GM12878 (cell line): ENCODE data around the gene ITGB3BP. TPM values are rescaled to one million over a fixed set of nuclear protein-coding genes. Genes with fewer than 3 reads are reported as not detected.

Experiments
- ATAC-seq: fragments of 200-7000 bp; cut with Tn5 transposase; 3 replicates; pipeline ENCODE4 v1.9.1; 2020; ENCODE audit warnings: mild to moderate bottlenecking, moderate library complexity
- BruUV-seq: library from RNA; stranded (reverse); fragments of 400-500 nt; replicated peaks from 2 replicates; lab custom pipeline; 2021; lab: Mats Ljungman, UMichigan
- CTCF ChIA-PET: fragments of 300-600 bp; sonication (Branson Sonifier 250); formaldehyde crosslinking; extraction: SDS; loops from one replicate; lab custom pipeline; 2021; ENCODE audit warnings: inconsistent platforms; lab: Yijun Ruan, JAX
- POLR2A ChIA-PET: fragments of 350-600 bp; formaldehyde crosslinking; extraction: SDS; loops from one replicate; lab custom pipeline; 2021; ENCODE audit warnings: inconsistent platforms; lab: Charles Lee
- RAD21 ChIA-PET: fragments of 300-600 bp; sonication (Branson Sonifier 250); formaldehyde crosslinking; loops from one replicate; lab custom pipeline; 2023; ENCODE audit warnings: antibody characterized with exemption; ENCODE audit not compliant: unreplicated experiment; lab: Charles Lee
- SMC1A ChIA-PET: fragments of 300-600 bp; sonication (Branson Sonifier 250); formaldehyde crosslinking; loops from one replicate; lab custom pipeline; 2023; ENCODE audit not compliant: unreplicated experiment, uncharacterized antibody; lab: Charles Lee
- DNase-seq: peaks from one replicate; pipeline ENCODE4 v3.0.0-alpha.2; 2011; ENCODE audit warnings: low read depth, low spot score
- FAIRE-seq: peaks from 3 replicates; lab custom pipeline; 2011; peaks lifted over from hg19 to GRCh38; lab: Jason Lieb, UNC
- H2AFZ ChIP-seq: 2 replicates; pipeline ENCODE4 v1.6.0; 2011; ENCODE audit warnings: low read depth, low read length, control low read depth; ENCODE audit not compliant: control insufficient read depth
- H3K27ac ChIP-seq: 2 replicates; pipeline ENCODE4 v1.5.1; 2011; ENCODE audit warnings: control low read depth; ENCODE audit not compliant: control insufficient read depth, insufficient read depth
- H3K27me3 ChIP-seq, 2 experiments: replicated peaks in 1 of 2; 2 replicates each; pipeline versions ENCODE4 v1.6.0 to v1.6.1; 2011; ENCODE audit warnings: low read length in 1 of 2; ENCODE audit not compliant: control insufficient read depth in 2 of 2, insufficient read depth in 2 of 2
- H3K36me3 ChIP-seq, 2 experiments: 2 replicates each; pipeline ENCODE4 v1.5.1; 2011; ENCODE audit warnings: low read length in 1 of 2; ENCODE audit not compliant: control insufficient read depth in 2 of 2, insufficient read depth in 2 of 2
- H3K4me1 ChIP-seq: 2 replicates; pipeline ENCODE4 v1.6.1; 2011; ENCODE audit warnings: mild to moderate bottlenecking, low read length, moderate library complexity, mixed read lengths; ENCODE audit not compliant: control insufficient read depth, insufficient read depth
- H3K4me2 ChIP-seq: 2 replicates; pipeline ENCODE4 v1.6.0; 2011; ENCODE audit warnings: control low read depth; ENCODE audit not compliant: control insufficient read depth, insufficient read depth
- H3K4me3 ChIP-seq: fragments of 200-600 bp; sonication (generic); 2 replicates; pipeline ENCODE4 v1.5.1; 2016
- H3K79me2 ChIP-seq: 2 replicates; pipeline ENCODE4 v1.6.0; 2011; ENCODE audit warnings: low read length; ENCODE audit not compliant: control insufficient read depth, insufficient read depth
- H3K9ac ChIP-seq: 2 replicates; pipeline ENCODE4 v1.8.0; 2011; ENCODE audit warnings: low read length, control low read depth, mixed read lengths; ENCODE audit not compliant: control insufficient read depth, insufficient read depth
- H3K9me3 ChIP-seq: replicated peaks from 3 replicates; pipeline ENCODE4 v1.5.1; 2011; ENCODE audit warnings: mild to moderate bottlenecking, low read length; ENCODE audit not compliant: control insufficient read depth, insufficient read depth
- H4K20me1 ChIP-seq: 2 replicates; pipeline ENCODE4 v1.6.0; 2011; ENCODE audit not compliant: control insufficient read depth, insufficient read depth
- ATF7 ChIP-seq: fragments of 450-650 bp; IDR thresholded peaks from 2 replicates; pipeline ENCODE4 v1.6.1; 2016; ENCODE audit warnings: low read depth, mild to moderate bottlenecking
- CBFB ChIP-seq: IDR thresholded peaks from 2 replicates; pipeline ENCODE4 v1.6.1; 2016; ENCODE audit warnings: antibody characterized with exemption, low read depth
- CEBPB ChIP-seq, 2 experiments: fragments of 150-350 bp in 1 of 2; IDR thresholded peaks; 2 replicates each; pipeline ENCODE4 v1.6.1; 2012 to 2014; ENCODE audit warnings: low read depth in 2 of 2, low read length in 2 of 2, borderline replicate concordance in 1 of 2, inconsistent platforms in 1 of 2
- CHD4 ChIP-seq: fragments of 200-600 bp; sonication (generic); IDR thresholded peaks from 2 replicates; pipeline ENCODE4 v1.6.1; 2016; ENCODE audit warnings: mild to moderate bottlenecking
- EGR1 ChIP-seq, 2 experiments: IDR thresholded peaks; 1 replicate in 1 of 2; 2 replicates in 1 of 2; pipeline ENCODE4 v1.6.1; 2011 to 2012; ENCODE audit warnings: low read depth in 2 of 2, low read length in 2 of 2, borderline replicate concordance in 1 of 2, mild to moderate bottlenecking in 1 of 2, moderate library complexity in 1 of 2
- EP300 ChIP-seq, 2 experiments: fragments of 150-350 bp in 1 of 2; IDR thresholded peaks; 2 replicates each; pipeline ENCODE4 v1.6.1; 2011 to 2012; ENCODE audit warnings: low read depth in 2 of 2, low read length in 2 of 2, borderline replicate concordance in 1 of 2, improper control_type of control experiment in 1 of 2, inconsistent platforms in 1 of 2; ENCODE audit not compliant: control insufficient read depth in 1 of 2
- FOS ChIP-seq: IDR thresholded peaks from 3 replicates; pipeline ENCODE4 v1.6.1; 2011; ENCODE audit warnings: borderline replicate concordance; ENCODE audit not compliant: insufficient read length; ENCODE audit errors: extremely low read depth
- FOXM1 ChIP-seq: IDR thresholded peaks from 2 replicates; pipeline ENCODE4 v1.6.1; 2012; ENCODE audit warnings: low read depth, mild to moderate bottlenecking, inconsistent platforms, low read length, moderate library complexity
- JUND ChIP-seq: IDR thresholded peaks from 2 replicates; pipeline ENCODE4 v1.6.1; 2012; ENCODE audit warnings: low read depth, mild to moderate bottlenecking, low read length, improper control_type of control experiment, moderate library complexity
- MTA2 ChIP-seq: fragments of 450-650 bp; IDR thresholded peaks from 2 replicates; pipeline ENCODE4 v1.6.1; 2016; ENCODE audit warnings: low read depth, mild to moderate bottlenecking, moderate library complexity
- MXI1 ChIP-seq: fragments of 150-350 bp; IDR thresholded peaks from 2 replicates; pipeline ENCODE4 v1.6.1; 2011; ENCODE audit warnings: low read depth, mild to moderate bottlenecking, inconsistent platforms, low read length, improper control_type of control experiment
- NFIC ChIP-seq: IDR thresholded peaks from 2 replicates; pipeline ENCODE4 v1.6.1; 2012; ENCODE audit warnings: low read depth, mild to moderate bottlenecking, inconsistent platforms, low read length, moderate library complexity
- NR2C1 ChIP-seq: fragments of 450-650 bp; IDR thresholded peaks from 2 replicates; pipeline ENCODE4 v1.6.1; 2017; ENCODE audit warnings: antibody characterized with exemption, mild to moderate bottlenecking, moderate library complexity
- RAD21 ChIP-seq: IDR thresholded peaks from 2 replicates; pipeline ENCODE4 v1.6.1; 2011; ENCODE audit warnings: mild to moderate bottlenecking, low read depth, low read length, moderate library complexity; ENCODE audit not compliant: insufficient read depth
- RELB ChIP-seq: fragments of 450-650 bp; IDR thresholded peaks from 2 replicates; pipeline ENCODE4 v1.6.1; 2017; ENCODE audit warnings: low read depth, mild to moderate bottlenecking, moderate library complexity
- TBL1XR1 ChIP-seq: IDR thresholded peaks from 2 replicates; pipeline ENCODE4 v1.6.1; 2012; ENCODE audit warnings: low read depth, low read length, improper control_type of control experiment
- ZNF217 ChIP-seq: fragments of 450-650 bp; IDR thresholded peaks from 2 replicates; pipeline ENCODE4 v1.6.1; 2017; ENCODE audit warnings: antibody characterized with exemption, mild to moderate bottlenecking
- in situ Hi-C: fragments of 300-500 bp; cut with MboI; formaldehyde crosslinking; loops from 9 replicates; pipeline ENCODE4 v1.14.3; 2018; ENCODE audit warnings: mixed read lengths
- intact Hi-C: fragments of 100-400 bp; cut with micrococcal nuclease; formaldehyde crosslinking; loops from one replicate; pipeline ENCODE4 v1.14.2; 2022; ENCODE audit not compliant: unreplicated experiment
- polyA plus RNA-seq, 11 experiments: library from polyadenylated mRNA; depleted of rRNA in 4 of 11; unstranded in 6 of 11; stranded (reverse) in 5 of 11; fragments of >200 nt; fragmentation: Nextera tagmentation in 4 of 11; fragmentation: Illumina TruSeq in 1 of 11; extraction: Ambion mirVana in 4 of 11; extraction: Trizol in 1 of 11; gene quantifications; 1 replicate in 1 of 11; 2 replicates in 10 of 11; pipeline versions ENCODE4 v1.2.1 to v1.2.3, GENCODE V29; 2011 to 2016; ENCODE audit warnings: inconsistent platforms in 2 of 11, missing spikeins in 2 of 11, low read depth in 1 of 11
- total RNA-seq, 4 experiments: library from RNA; depleted of rRNA in 3 of 4; stranded (reverse); fragments of >200 nt in 3 of 4; fragmentation: Illumina TruSeq in 1 of 4; extraction: Trizol in 1 of 4; gene quantifications; 2 replicates each; pipeline versions ENCODE4 v1.2.1 to v1.2.3, GENCODE V29; 2013 to 2021
- TF ChIP-seq, protein P1 (sequence below): fragments of 450-650 bp; IDR thresholded peaks from 2 replicates; pipeline ENCODE4 v1.6.1; 2018; ENCODE audit warnings: mild to moderate bottlenecking, low read depth, moderate library complexity; ENCODE audit not compliant: partially characterized antibody
- TF ChIP-seq, protein P2 (sequence below): IDR thresholded peaks from 2 replicates; pipeline ENCODE4 v1.6.1; 2012; ENCODE audit warnings: low read length, inconsistent platforms

ITGB3BP gene
- total and polyA plus RNA-seq, 10 of the 15 experiments (the other 5 are each of a cell fraction or from before 2014, with no cell fraction given): 39.2 to 86.2 (median 61.8) TPM

GRCh38 chr1:63563745-63564144 is 40.7 kb upstream of the ITGB3BP start:
- H3K4me1 ChIP-seq: peaks cover 10% of the 10 kb centered on the region
- H3K27me3 ChIP-seq: no peaks in the 10 kb centered on the region
- POLR2A ChIA-PET: no interaction called here
- SMC1A ChIA-PET: interaction anchor here (0.9 to 1.7 kb wide), 6 partner anchors 9 to 111 kb away, joined by 3 to 8 read pairs (median 4); partner anchors contain the start of genes EFCAB7 and ITGB3BP
- ATAC-seq: peak; percentile 94
- H2AFZ ChIP-seq: no peak overlapping the region; the same call in 1 of the 2 replicates
- no peaks in the 10 kb centered on the region; the same call in 2 of the 3 replicates for H3K9me3 ChIP-seq
- H4K20me1 ChIP-seq: no peaks in the 10 kb centered on the region
- no peak for DNase-seq
- CTCF ChIA-PET: interaction anchor here (0.7 to 1.3 kb wide), 7 partner anchors 8 to 39 kb away, joined by 3 to 4 read pairs (median 3); partner anchors contain the start of gene PGM1
- no TSS peak for BruUV-seq
- no peak overlapping the region for H3K4me3 ChIP-seq
- intact Hi-C loops: no loop called here
- no peaks in the 10 kb centered on the region for H3K36me3 ChIP-seq
- peak overlapping the region; percentile 81 for H3K27ac ChIP-seq
- H3K4me2 ChIP-seq: peak overlapping the region; percentile 72; the same call in 1 of the 2 replicates
- in situ Hi-C loops: no loop called here
- FAIRE-seq: no peak
- no peak overlapping the region for H3K9ac ChIP-seq
- RAD21 ChIA-PET: interaction anchor here (1.0 kb wide), 2 partner anchors 29 to 43 kb away, joined by 3 read pairs; partner anchors contain the start of gene PGM1
- H3K79me2 ChIP-seq: no peaks in the 10 kb centered on the region
- TF ChIP-seq, protein P1, sequence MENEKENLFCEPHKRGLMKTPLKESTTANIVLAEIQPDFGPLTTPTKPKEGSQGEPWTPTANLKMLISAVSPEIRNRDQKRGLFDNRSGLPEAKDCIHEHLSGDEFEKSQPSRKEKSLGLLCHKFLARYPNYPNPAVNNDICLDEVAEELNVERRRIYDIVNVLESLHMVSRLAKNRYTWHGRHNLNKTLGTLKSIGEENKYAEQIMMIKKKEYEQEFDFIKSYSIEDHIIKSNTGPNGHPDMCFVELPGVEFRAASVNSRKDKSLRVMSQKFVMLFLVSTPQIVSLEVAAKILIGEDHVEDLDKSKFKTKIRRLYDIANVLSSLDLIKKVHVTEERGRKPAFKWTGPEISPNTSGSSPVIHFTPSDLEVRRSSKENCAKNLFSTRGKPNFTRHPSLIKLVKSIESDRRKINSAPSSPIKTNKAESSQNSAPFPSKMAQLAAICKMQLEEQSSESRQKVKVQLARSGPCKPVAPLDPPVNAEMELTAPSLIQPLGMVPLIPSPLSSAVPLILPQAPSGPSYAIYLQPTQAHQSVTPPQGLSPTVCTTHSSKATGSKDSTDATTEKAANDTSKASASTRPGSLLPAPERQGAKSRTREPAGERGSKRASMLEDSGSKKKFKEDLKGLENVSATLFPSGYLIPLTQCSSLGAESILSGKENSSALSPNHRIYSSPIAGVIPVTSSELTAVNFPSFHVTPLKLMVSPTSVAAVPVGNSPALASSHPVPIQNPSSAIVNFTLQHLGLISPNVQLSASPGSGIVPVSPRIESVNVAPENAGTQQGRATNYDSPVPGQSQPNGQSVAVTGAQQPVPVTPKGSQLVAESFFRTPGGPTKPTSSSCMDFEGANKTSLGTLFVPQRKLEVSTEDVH: no peak
- no peak for TF ChIP-seq RAD21
- no peak for TF ChIP-seq CBFB
- 0 out of 2 replicates have a peak, but pooled peaks have one; percentile 25 for TF ChIP-seq MXI1
- TF ChIP-seq JUND: no peak
- peak; percentile 68 for TF ChIP-seq MTA2
- peak; percentile 31; the same call in 1 of the 2 replicates for TF ChIP-seq FOXM1
- no peak for TF ChIP-seq EGR1 (IDR thresholded peaks at IDR 0.05; ENCODE audit: borderline replicate concordance in 1 of 2, low read depth in 2 of 2, low read length in 2 of 2)
- peak in 1 of 2 experiments; percentile 41; a peak in 1 of 4 replicates for TF ChIP-seq EP300 (IDR thresholded peaks at IDR 0.05; ENCODE audit: borderline replicate concordance in 1 of 2, control insufficient read depth in 1 of 2, low read depth in 2 of 2, low read length in 2 of 2)
- TF ChIP-seq CEBPB (IDR thresholded peaks at IDR 0.05; ENCODE audit: borderline replicate concordance in 1 of 2, low read depth in 2 of 2, low read length in 2 of 2): no peak
- peak; percentile 72 for TF ChIP-seq RELB
- no peak for TF ChIP-seq CHD4
- peak; percentile 51 for TF ChIP-seq ATF7
- TF ChIP-seq, protein P2, sequence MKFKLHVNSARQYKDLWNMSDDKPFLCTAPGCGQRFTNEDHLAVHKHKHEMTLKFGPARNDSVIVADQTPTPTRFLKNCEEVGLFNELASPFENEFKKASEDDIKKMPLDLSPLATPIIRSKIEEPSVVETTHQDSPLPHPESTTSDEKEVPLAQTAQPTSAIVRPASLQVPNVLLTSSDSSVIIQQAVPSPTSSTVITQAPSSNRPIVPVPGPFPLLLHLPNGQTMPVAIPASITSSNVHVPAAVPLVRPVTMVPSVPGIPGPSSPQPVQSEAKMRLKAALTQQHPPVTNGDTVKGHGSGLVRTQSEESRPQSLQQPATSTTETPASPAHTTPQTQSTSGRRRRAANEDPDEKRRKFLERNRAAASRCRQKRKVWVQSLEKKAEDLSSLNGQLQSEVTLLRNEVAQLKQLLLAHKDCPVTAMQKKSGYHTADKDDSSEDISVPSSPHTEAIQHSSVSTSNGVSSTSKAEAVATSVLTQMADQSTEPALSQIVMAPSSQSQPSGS: peak; percentile 30; the same call in 1 of the 2 replicates
- no peak for TF ChIP-seq NR2C1
- peak; percentile 78 for TF ChIP-seq NFIC
- no peak for TF ChIP-seq ZNF217
- no peak for TF ChIP-seq TBL1XR1
- TF ChIP-seq FOS: no peak
